ENCODE measurements around the gene TEX12. TPM values are rescaled to one million over a fixed set of nuclear protein-coding genes. Genes with fewer than 3 reads are reported as not detected.

TEX12 gene
- total RNA-seq, 1 donor from 2014 or later, result not detected

- Histone ChIP-seq H3K9me3 (ENCODE audit: insufficient read depth, low read depth, low read length) (no peaks in the 10 kb centered on the region), H2AFZ (ENCODE audit: low read depth, low read length) (peak overlapping the region; percentile 35), H3K79me2 (ENCODE audit: insufficient read depth, low read length) (no peaks in the 10 kb centered on the region), H3K36me3 (ENCODE audit: insufficient read depth, low read length) (no peaks in the 10 kb centered on the region), H3K4me3 (ENCODE audit: insufficient read depth, low read depth, low read length) (no peak overlapping the region), H3K27ac (ENCODE audit: low read depth, low read length) (peak overlapping the region; percentile 88), H3K27me3 (ENCODE audit: insufficient read depth, low read length) (no peaks in the 10 kb centered on the region), H3K4me1 (ENCODE audit: insufficient read depth, low read length) (peaks cover 10% of the 10 kb centered on the region), H3K4me2 (ENCODE audit: low read length) (peak overlapping the region; percentile 53), H3K9ac (ENCODE audit: low read length) (peak overlapping the region; percentile 51), H4K20me1 (ENCODE audit: insufficient read depth, low read length) (no peaks in the 10 kb centered on the region)
- Mint-ChIP-seq H3K4me1 (ENCODE audit: low read depth, unreplicated experiment) (peaks cover 14% of the 10 kb centered on the region), H3K9me3 (ENCODE audit: unreplicated experiment) (no peaks in the 10 kb centered on the region), H3K27me3 (ENCODE audit: low read depth, unreplicated experiment) (no peaks in the 10 kb centered on the region), H3K36me3 (ENCODE audit: low read depth, unreplicated experiment) (no peaks in the 10 kb centered on the region), H3K27ac (ENCODE audit: unreplicated experiment) (peak overlapping the region; percentile 96), H3K4me3 (ENCODE audit: unreplicated experiment) (no peak overlapping the region)
- FAIRE-seq (peak; percentile 98), DNase-seq (ENCODE audit: low read depth) (peak; percentile 100)
- TF ChIP-seq CTCF (IDR thresholded peaks at IDR 0.05; ENCODE audit: insufficient read depth, low read depth, low read length), result no peak
- no peak for TF ChIP-seq EZH2 (IDR thresholded peaks at IDR 0.05; ENCODE audit: insufficient read depth, low read length)
These were observed 10.0 kb upstream of the TEX12 start for GRCh38 chr11:112156956-112157766.

- Histone ChIP-seq H3K4me3 (ENCODE audit: insufficient read depth, low read depth, low read length) (no peak overlapping the region), H3K4me2 (ENCODE audit: low read length) (no peak overlapping the region), H3K79me2 (ENCODE audit: insufficient read depth, low read length) (no peaks in the 10 kb centered on the region), H3K27me3 (ENCODE audit: insufficient read depth, low read length) (no peaks in the 10 kb centered on the region), H3K9me3 (ENCODE audit: insufficient read depth, low read depth, low read length) (no peaks in the 10 kb centered on the region), H2AFZ (ENCODE audit: low read depth, low read length) (no peak overlapping the region), H3K4me1 (ENCODE audit: insufficient read depth, low read length) (peaks cover 15% of the 10 kb centered on the region), H4K20me1 (ENCODE audit: insufficient read depth, low read length) (no peaks in the 10 kb centered on the region), H3K9ac (ENCODE audit: low read length) (no peak overlapping the region), H3K36me3 (ENCODE audit: insufficient read depth, low read length) (no peaks in the 10 kb centered on the region), H3K27ac (ENCODE audit: low read depth, low read length) (no peak overlapping the region)
- no peak overlapping the region for H3K4me3 Mint-ChIP-seq (ENCODE audit: unreplicated experiment)
- H3K36me3 Mint-ChIP-seq (ENCODE audit: low read depth, unreplicated experiment), result no peaks in the 10 kb centered on the region
- no peak for DNase-seq (ENCODE audit: low read depth)
- peak overlapping the region; percentile 19 for H3K27ac Mint-ChIP-seq (ENCODE audit: unreplicated experiment)
- H3K4me1 Mint-ChIP-seq (ENCODE audit: low read depth, unreplicated experiment), result peaks cover 18% of the 10 kb centered on the region
- H3K9me3 Mint-ChIP-seq (ENCODE audit: unreplicated experiment), result no peaks in the 10 kb centered on the region
- no peaks in the 10 kb centered on the region for H3K27me3 Mint-ChIP-seq (ENCODE audit: low read depth, unreplicated experiment)
- TF ChIP-seq EZH2 (IDR thresholded peaks at IDR 0.05; ENCODE audit: insufficient read depth, low read length) (no peak), CTCF (IDR thresholded peaks at IDR 0.05; ENCODE audit: insufficient read depth, low read depth, low read length) (no peak)
- no peak for FAIRE-seq
These were observed 7.8 kb upstream of the TEX12 start for GRCh38 chr11:112159098-112160065.
